ENCODE data around the gene ANKRD11. TPM values are rescaled to one million over a fixed set of nuclear protein-coding genes. Genes with fewer than 3 reads are reported as not detected.

The ANKRD11 gene
- total and polyA plus RNA-seq, 2 donors (not counting 1 experiment from before 2014, with no cell fraction given), result 41.5 to 71.2 TPM

DNA sequence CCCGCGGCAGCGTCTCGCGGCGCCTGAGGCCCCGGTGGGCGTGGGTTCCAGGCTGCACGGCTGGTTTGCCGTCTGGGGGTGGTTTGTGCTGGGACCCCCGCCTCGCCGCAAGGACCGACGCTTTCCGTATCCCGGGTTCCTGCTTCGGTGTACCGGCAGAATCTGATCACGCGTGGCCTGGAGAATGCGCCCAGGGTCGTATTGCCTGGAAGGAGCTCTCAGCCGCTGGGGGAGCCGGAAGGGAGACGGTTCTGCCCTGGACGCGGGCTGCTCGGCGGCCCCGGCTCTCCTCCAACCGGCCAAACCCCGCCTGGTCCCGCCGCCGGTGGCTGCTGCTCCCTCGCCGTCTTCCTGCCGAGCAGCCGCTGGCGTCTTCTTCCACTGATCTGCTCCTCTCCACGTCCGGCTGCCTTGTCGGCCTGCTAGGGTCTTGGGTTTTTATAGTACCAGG lies 233.1 kb downstream of the ANKRD11 start:
- H3K79me2 ChIP-seq (ENCODE audit: control insufficient read depth, insufficient read depth, low read length), result no peaks in the 10 kb centered on the region
- no peaks in the 10 kb centered on the region for H3K9me3 ChIP-seq (ENCODE audit: control insufficient read depth, insufficient read depth, low read depth, low read length)
- H3K4me2 ChIP-seq (ENCODE audit: extremely low read depth, insufficient read depth, low read length), result peak overlapping the region; percentile 70
- TF ChIP-seq, protein P1, sequence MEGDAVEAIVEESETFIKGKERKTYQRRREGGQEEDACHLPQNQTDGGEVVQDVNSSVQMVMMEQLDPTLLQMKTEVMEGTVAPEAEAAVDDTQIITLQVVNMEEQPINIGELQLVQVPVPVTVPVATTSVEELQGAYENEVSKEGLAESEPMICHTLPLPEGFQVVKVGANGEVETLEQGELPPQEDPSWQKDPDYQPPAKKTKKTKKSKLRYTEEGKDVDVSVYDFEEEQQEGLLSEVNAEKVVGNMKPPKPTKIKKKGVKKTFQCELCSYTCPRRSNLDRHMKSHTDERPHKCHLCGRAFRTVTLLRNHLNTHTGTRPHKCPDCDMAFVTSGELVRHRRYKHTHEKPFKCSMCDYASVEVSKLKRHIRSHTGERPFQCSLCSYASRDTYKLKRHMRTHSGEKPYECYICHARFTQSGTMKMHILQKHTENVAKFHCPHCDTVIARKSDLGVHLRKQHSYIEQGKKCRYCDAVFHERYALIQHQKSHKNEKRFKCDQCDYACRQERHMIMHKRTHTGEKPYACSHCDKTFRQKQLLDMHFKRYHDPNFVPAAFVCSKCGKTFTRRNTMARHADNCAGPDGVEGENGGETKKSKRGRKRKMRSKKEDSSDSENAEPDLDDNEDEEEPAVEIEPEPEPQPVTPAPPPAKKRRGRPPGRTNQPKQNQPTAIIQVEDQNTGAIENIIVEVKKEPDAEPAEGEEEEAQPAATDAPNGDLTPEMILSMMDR (conservative IDR thresholded peaks at IDR 0.05 in 1 of 2, IDR thresholded peaks at IDR 0.05 in 1 of 2; ENCODE audit: low read depth in 1 of 2, low read length in 2 of 2), result no peak
- no peak for TF ChIP-seq EZH2 (IDR thresholded peaks at IDR 0.05; ENCODE audit: low read length, missing control alignments)
- no peaks in the 10 kb centered on the region for H3K36me3 ChIP-seq (ENCODE audit: control insufficient read depth, insufficient read depth, low read length)
- H3K27ac ChIP-seq (ENCODE audit: insufficient read depth, low read length), result peak overlapping the region; percentile 44
- H3K9ac ChIP-seq (ENCODE audit: insufficient read depth, low read length), result peak overlapping the region; percentile 34
- peak in 1 of 2 donors; percentile 19 for DNase-seq (ENCODE audit: low read depth in 2 of 2)
- H3K4me3 ChIP-seq (replicated peaks in 1 of 4; ENCODE audit: control extremely low read depth in 1 of 4, insufficient read depth in 1 of 4, low read depth in 3 of 4, low read length in 4 of 4), result peak overlapping the region; percentile 38 to 53 (median 41)
- peak overlapping the region; percentile 52 for H2AFZ ChIP-seq (ENCODE audit: low read length)
- H4K20me1 ChIP-seq (ENCODE audit: control insufficient read depth, extremely low read depth, insufficient read depth, low read length), result no peaks in the 10 kb centered on the region
- no peaks in the 10 kb centered on the region for H3K4me1 ChIP-seq (ENCODE audit: control insufficient read depth, extremely low read depth, insufficient read depth, low read length)
- no peaks in the 10 kb centered on the region for H3K27me3 ChIP-seq (ENCODE audit: control insufficient read depth, insufficient read depth, low read length)

DNA sequence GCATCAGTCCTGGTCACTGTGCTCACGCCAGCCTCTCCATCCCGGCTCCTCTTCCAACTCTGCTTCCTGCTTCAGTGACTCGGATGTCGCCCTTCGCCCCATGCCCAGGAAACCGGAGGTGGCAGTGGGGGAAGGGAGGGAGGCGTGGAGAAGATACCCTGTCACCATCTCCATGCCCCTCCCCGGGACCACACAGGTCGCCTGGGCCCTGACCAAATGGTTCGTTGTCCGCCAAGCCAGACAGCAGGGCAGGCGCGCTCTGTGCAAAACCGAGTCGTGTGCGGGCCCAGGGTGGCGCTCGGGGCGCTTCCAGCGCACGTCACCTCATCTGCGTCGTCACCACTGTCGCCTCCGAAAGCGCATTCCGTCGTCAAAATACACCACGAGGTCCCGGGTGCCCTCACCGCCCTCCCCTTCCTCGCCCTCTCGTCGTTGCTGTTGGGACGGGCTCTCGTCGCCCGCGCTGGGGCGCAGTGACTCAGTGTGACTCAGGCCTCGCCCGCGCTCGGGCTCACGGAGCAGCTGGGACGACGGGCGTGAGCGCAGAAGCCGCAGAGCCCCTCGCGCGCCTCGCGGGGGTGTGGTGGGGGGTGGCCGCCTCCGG lies 233.6 kb downstream of the ANKRD11 start:
- Histone ChIP-seq H3K79me2 (ENCODE audit: control insufficient read depth, insufficient read depth, low read length) (no peaks in the 10 kb centered on the region), H3K4me3 (replicated peaks in 1 of 4; ENCODE audit: control extremely low read depth in 1 of 4, insufficient read depth in 1 of 4, low read depth in 3 of 4, low read length in 4 of 4) (peak overlapping the region in 1 of 4 experiments; percentile 53), H3K27me3 (ENCODE audit: control insufficient read depth, insufficient read depth, low read length) (no peaks in the 10 kb centered on the region), H3K9me3 (ENCODE audit: control insufficient read depth, insufficient read depth, low read depth, low read length) (no peaks in the 10 kb centered on the region), H2AFZ (ENCODE audit: low read length) (peak overlapping the region; percentile 52), H3K4me2 (ENCODE audit: extremely low read depth, insufficient read depth, low read length) (peak overlapping the region; percentile 70), H3K36me3 (ENCODE audit: control insufficient read depth, insufficient read depth, low read length) (no peaks in the 10 kb centered on the region), H3K27ac (ENCODE audit: insufficient read depth, low read length) (no peak overlapping the region), H3K4me1 (ENCODE audit: control insufficient read depth, extremely low read depth, insufficient read depth, low read length) (no peaks in the 10 kb centered on the region), H4K20me1 (ENCODE audit: control insufficient read depth, extremely low read depth, insufficient read depth, low read length) (no peaks in the 10 kb centered on the region), H3K9ac (ENCODE audit: insufficient read depth, low read length) (no peak overlapping the region)
- no peak for TF ChIP-seq EZH2 (IDR thresholded peaks at IDR 0.05; ENCODE audit: low read length, missing control alignments)
- TF ChIP-seq, protein P1 (conservative IDR thresholded peaks at IDR 0.05 in 1 of 2, IDR thresholded peaks at IDR 0.05 in 1 of 2; ENCODE audit: low read depth in 1 of 2, low read length in 2 of 2), result no peak
- peak; percentile 52 to 61 for DNase-seq (ENCODE audit: low read depth in 2 of 2)

DNA sequence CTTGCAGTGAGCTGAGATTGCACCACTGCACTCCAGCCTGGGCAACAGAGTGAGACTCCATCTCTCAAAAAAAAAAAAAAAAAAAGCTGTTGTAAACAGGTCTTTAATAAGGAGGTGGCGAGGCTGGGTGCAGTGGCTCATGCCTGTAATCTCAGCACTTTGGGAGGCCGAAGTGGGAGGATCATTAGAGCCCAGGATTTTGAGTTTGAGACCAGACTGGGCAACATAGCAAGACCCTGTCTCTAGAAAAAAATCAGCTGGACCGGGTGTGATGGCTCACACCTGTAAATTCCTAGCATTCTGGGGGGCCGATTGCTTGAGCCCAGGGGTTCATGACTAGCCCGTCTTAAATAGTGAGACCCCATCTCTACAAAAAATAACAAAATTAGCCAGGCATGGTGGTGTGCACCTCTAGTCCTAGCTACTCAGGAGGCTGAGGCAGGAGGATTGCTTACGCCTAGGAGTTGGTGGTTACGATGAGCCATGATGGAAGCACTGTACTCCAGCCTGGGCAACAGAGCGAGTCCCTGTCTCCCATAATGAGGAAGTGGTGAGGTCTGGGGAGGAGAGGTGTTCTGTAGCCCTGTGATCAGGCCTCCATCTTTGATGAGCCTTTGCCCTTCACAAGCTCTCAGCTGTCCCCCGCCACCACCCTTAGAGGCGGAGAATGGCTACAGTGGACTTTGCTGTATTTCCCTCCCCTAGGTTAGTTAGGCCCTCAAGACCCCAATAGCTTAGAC lies 236.6 kb downstream of the ANKRD11 start:
- no peaks in the 10 kb centered on the region for H3K79me2 ChIP-seq (ENCODE audit: control insufficient read depth, insufficient read depth, low read length)

More for the DNA sequence above, 236.6 kb downstream of the ANKRD11 start:
- no peak overlapping the region for H3K4me3 ChIP-seq (replicated peaks in 1 of 4; ENCODE audit: control extremely low read depth in 1 of 4, insufficient read depth in 1 of 4, low read depth in 3 of 4, low read length in 4 of 4)
- no peaks in the 10 kb centered on the region for H4K20me1 ChIP-seq (ENCODE audit: control insufficient read depth, extremely low read depth, insufficient read depth, low read length)
- no peaks in the 10 kb centered on the region for H3K36me3 ChIP-seq (ENCODE audit: control insufficient read depth, insufficient read depth, low read length)
- H3K9me3 ChIP-seq (ENCODE audit: control insufficient read depth, insufficient read depth, low read depth, low read length), result no peaks in the 10 kb centered on the region
- no peaks in the 10 kb centered on the region for H3K4me1 ChIP-seq (ENCODE audit: control insufficient read depth, extremely low read depth, insufficient read depth, low read length)
- DNase-seq (ENCODE audit: low read depth in 2 of 2), result no peak
- no peaks in the 10 kb centered on the region for H3K27me3 ChIP-seq (ENCODE audit: control insufficient read depth, insufficient read depth, low read length)
- TF ChIP-seq, protein P1 (conservative IDR thresholded peaks at IDR 0.05 in 1 of 2, IDR thresholded peaks at IDR 0.05 in 1 of 2; ENCODE audit: low read depth in 1 of 2, low read length in 2 of 2), result no peak
- no peak for TF ChIP-seq EZH2 (IDR thresholded peaks at IDR 0.05; ENCODE audit: low read length, missing control alignments)
- H3K4me2 ChIP-seq (ENCODE audit: extremely low read depth, insufficient read depth, low read length), result no peak overlapping the region
- no peak overlapping the region for H2AFZ ChIP-seq (ENCODE audit: low read length)
- no peak overlapping the region for H3K27ac ChIP-seq (ENCODE audit: insufficient read depth, low read length)
- H3K9ac ChIP-seq (ENCODE audit: insufficient read depth, low read length), result no peak overlapping the region
